Lower leg skin (tissue), 4 donors: ENCODE data around the gene PSMB8. TPM values are rescaled to one million over a fixed set of nuclear protein-coding genes. Genes with fewer than 3 reads are reported as not detected.

Experiments used
- DNase-seq, 2 donors: peaks; one replicate each; pipeline ENCODE4 v3.0.0-alpha.2; 2019; ENCODE audit warnings: low spot score in 2 of 2
- H3K4me3 ChIP-seq: fragments of 200-600 bp; sonication (generic); 2 replicates; pipeline ENCODE4 v1.5.1; 2017; ENCODE audit warnings: mild to moderate bottlenecking, low read depth; ENCODE audit not compliant: poor library complexity, severe bottlenecking
- POLR2A ChIP-seq, 2 donors: fragments of 450-650 bp; IDR thresholded peaks; one replicate each; pipeline ENCODE4 v1.6.1; 2016 to 2017; ENCODE audit warnings: antibody characterized with exemption in 2 of 2, mild to moderate bottlenecking in 1 of 2, moderate library complexity in 1 of 2
- WGBS, 2 donors: methylation state at CpG; one replicate each; pipeline ENCODE4 v1.1.5; 2018; 5-methylcytosine and 5-hydroxymethylcytosine counted together
- intact Hi-C: fragments of 100-400 bp; cut with DNase I; formaldehyde crosslinking; loops from one replicate; pipeline ENCODE4 v1.15.0; 2023; ENCODE audit warnings: low total_unique reads
- total RNA-seq, 4 donors: library from RNA; depleted of rRNA; stranded (reverse); fragments of >200 nt; gene quantifications; one replicate each; pipeline ENCODE4 v1.1.0, GENCODE V29; 2016
- TF ChIP-seq, protein P1 (sequence below), 3 donors: fragments of 450-650 bp; IDR thresholded peaks; one replicate each; pipeline ENCODE4 v1.5.1; 2016; ENCODE audit warnings: antibody characterized with exemption in 3 of 3, mild to moderate bottlenecking in 3 of 3, moderate library complexity in 2 of 3

PSMB8 gene
- total RNA-seq, result 10 to 100 TPM; 38.9 to 63.9 (median 50.3) TPM

DNA sequence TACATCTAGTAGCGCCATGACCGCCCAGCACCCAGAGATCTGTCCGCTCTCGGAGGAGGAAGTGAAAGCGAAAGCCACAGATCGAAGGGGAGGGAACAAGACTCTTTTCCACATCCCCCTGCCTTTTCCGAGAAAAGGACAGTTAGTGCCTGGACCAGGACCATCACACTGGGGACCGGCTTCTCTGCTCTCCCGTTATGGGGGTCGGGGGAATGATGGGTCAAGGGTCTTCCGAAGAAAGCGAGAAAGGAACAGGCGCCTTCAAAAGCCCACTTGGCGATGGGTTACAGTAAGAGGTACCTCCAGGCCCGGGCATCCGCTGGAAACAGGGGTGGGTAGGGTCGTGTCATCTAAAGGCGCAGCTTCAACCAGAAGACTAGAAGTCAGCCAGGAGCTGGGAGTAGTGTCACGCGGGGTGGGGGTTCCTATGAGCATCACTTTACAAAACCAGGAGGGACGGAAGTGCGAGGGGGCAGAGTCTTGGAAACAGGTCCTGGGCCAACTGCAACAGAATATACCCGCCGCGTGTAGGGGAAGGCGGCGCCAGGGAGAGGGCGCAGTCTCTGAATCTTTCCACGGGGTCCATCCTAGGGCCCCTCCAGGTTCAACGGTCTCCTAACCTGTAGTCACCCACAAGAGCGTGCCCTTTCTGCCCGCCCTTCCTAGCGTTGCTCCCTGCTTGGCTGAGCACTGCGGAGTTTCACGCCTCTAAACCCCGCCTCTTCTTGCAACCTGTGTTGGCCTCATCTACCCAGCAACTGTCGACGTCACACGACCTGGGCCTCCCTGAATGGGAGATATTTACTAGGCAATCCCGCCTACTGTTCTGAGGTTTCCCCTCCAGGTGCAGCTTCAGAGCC is at the start of gene PSMB8:
TSS of gene PSMB8 (minus strand) at position 69 of the 860 bp plus-strand sequence. CDS start at position 18, 51 bp downstream.
- intact Hi-C loops, result no loop called here
- TF ChIP-seq POLR2A (IDR thresholded peaks at IDR 0.05), result peak in 1 of 2 donors; percentile 80
- TF ChIP-seq, protein P1, sequence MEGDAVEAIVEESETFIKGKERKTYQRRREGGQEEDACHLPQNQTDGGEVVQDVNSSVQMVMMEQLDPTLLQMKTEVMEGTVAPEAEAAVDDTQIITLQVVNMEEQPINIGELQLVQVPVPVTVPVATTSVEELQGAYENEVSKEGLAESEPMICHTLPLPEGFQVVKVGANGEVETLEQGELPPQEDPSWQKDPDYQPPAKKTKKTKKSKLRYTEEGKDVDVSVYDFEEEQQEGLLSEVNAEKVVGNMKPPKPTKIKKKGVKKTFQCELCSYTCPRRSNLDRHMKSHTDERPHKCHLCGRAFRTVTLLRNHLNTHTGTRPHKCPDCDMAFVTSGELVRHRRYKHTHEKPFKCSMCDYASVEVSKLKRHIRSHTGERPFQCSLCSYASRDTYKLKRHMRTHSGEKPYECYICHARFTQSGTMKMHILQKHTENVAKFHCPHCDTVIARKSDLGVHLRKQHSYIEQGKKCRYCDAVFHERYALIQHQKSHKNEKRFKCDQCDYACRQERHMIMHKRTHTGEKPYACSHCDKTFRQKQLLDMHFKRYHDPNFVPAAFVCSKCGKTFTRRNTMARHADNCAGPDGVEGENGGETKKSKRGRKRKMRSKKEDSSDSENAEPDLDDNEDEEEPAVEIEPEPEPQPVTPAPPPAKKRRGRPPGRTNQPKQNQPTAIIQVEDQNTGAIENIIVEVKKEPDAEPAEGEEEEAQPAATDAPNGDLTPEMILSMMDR (IDR thresholded peaks at IDR 0.05), result no peak
- DNase-seq, result peak; percentile 98 to 99
- WGBS, 2 donors, result 0 to 1% methylated on average over 36 to 37 of the region's 40 CpGs
- H3K4me3 ChIP-seq, result peak within 1 kb of the TSS; percentile 77

- TF ChIP-seq, protein P1 (IDR thresholded peaks at IDR 0.05), result no peak
- no peak for TF ChIP-seq POLR2A (IDR thresholded peaks at IDR 0.05)
- intact Hi-C loops, result no loop called here
- DNase-seq, result no peak
- no peak overlapping the region for H3K4me3 ChIP-seq
- WGBS, 2 donors, result 44 to 46% methylated on average over 1 of the region's 1 CpG
Measured at GRCh38 chr6:32890831-32891230, 47.0 kb upstream of the PSMB8 start.

DNA sequence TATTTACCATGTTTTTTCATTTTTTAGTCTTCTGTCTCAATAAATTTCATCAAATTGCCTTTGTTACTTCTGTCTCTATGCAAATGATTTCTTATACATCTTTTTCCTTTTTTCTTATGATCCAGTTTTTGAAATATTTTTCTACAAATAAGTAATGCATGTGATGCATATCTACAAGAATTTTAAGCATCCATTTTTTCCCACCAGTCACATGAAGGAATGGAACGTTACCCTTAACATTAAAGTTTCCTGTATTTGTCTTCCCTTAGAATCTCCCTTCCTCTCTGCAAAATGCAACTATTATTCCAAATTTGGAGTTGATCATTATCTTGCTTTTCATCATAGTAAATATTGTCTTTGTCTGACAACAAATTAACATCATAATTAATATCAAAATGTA is 45.7 kb upstream of the PSMB8 start:
- H3K4me3 ChIP-seq, result no peak overlapping the region
- TF ChIP-seq, protein P1 (IDR thresholded peaks at IDR 0.05), result no peak
- TF ChIP-seq POLR2A (IDR thresholded peaks at IDR 0.05), result no peak
- intact Hi-C loops, result loop anchor here (10.0 kb wide), 1 partner anchor 95 kb away; no protein-coding TSS in a partner anchor
- no peak for DNase-seq
- WGBS, 2 donors, result 34 to 49% methylated on average over 1 of the region's 1 CpG

DNA sequence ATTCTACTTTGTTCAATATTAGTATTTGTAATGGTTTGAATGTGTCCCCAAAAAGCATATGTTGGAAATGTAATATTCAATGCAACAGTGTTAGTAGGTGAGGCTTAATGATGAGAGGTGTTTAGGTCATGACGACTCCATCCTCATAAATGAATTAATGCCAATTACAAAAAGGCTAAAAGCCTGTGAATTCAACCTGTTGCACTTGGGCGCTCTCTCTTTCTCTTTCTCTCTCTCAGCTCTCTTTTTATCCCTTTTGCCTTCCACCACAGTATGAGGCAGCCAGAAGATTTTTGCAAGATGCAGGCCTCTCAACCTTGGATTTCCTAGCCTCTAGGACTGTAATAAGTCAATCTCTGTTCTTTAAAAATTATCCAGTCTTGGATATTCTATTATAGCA is 44.7 kb upstream of the PSMB8 start:
- intact Hi-C loops, result loop anchor here (10.0 kb wide), 1 partner anchor 96 kb away; no protein-coding TSS in a partner anchor
- DNase-seq, result no peak
- WGBS, 2 donors, result 72 to 94% methylated on average over 2 of the region's 2 CpGs
- no peak for TF ChIP-seq POLR2A (IDR thresholded peaks at IDR 0.05)
- TF ChIP-seq, protein P1 (IDR thresholded peaks at IDR 0.05), result no peak
- H3K4me3 ChIP-seq, result no peak overlapping the region

DNA sequence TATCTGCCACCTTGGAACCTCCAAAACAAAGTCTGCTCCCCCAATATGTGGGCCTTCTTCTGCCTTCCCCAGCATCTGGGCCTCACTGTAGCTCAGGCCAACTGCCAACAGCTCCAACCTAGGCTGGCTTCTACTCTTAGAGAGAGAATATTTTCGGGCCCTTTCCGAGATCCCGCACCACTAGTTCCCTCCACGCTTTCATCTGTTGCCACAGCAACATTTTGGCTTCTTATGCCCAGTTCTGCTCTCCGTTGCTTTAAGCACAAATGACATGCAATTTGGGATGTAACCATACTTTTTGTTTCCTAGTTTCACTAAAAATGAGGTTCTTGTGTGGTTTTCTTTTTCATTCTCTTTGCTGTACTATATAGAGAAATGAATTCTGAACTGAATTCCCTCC is 43.8 kb upstream of the PSMB8 start:
- intact Hi-C loops, result loop anchor here (10.0 kb wide), 1 partner anchor 97 kb away; no protein-coding TSS in a partner anchor
- WGBS, 2 donors, result 74 to 79% methylated on average over 5 of the region's 5 CpGs
- no peak overlapping the region for H3K4me3 ChIP-seq
- DNase-seq, result no peak
- TF ChIP-seq, protein P1 (IDR thresholded peaks at IDR 0.05), result no peak
- TF ChIP-seq POLR2A (IDR thresholded peaks at IDR 0.05), result no peak
